RWPE1 (cell line): ENCODE results near the gene MBNL2.

Experiments used
- CTCF ChIA-PET: fragments of 350-600 bp; sonication (Branson Sonifier 250); formaldehyde crosslinking; extraction: SDS; loops from one replicate; lab custom pipeline; 2021; lab: Yijun Ruan, JAX
- POLR2A ChIA-PET: fragments of 400-600 bp; formaldehyde crosslinking; extraction: SDS; loops from one replicate; lab custom pipeline; 2020; ENCODE audit warnings: antibody characterized with exemption; ENCODE audit not compliant: low non-redundant PET; lab: Yijun Ruan, JAX
- DNase-seq: peaks from one replicate; pipeline ENCODE4 v3.0.0; 2012; ENCODE audit warnings: low spot score
- H3K27ac ChIP-seq: fragments of 450-650 bp; 2 replicates; pipeline ENCODE4 v1.5.1; 2017
- TF ChIP-seq, protein P1 (sequence below): fragments of 450-650 bp; conservative IDR thresholded peaks from 2 replicates; pipeline ENCODE4 v1.5.1; 2017; ENCODE audit warnings: low read depth, mild to moderate bottlenecking

MBNL2 gene

DNA sequence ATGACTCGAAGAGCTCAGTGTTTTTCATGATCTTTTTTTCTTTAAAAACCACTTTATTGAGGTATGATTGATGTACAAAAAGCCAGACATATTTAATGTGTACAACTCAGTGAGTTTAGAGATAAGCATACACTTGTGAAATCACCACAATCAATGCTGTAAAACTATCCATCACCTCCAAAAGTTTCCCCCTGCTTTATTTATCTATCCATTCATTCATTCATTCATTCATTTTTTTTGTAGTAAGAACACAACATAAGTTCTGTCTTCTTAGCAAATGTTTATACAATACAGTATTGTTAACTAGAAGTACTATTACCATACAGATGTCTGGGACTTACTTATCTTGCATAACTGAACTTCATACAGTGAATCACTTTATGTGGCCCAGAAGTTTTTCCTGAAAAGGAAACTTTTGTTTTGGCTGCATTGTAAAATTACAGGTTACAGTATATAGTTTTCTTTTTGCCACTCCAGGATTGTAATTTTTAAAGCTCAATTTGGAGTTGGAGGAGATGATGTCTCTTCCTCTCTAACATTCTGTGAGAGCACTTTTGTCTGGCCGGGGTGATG lies 218.6 kb downstream of the MBNL2 start:
- ChIA-PET CTCF (no interaction called here), POLR2A (no interaction called here)
- TF ChIP-seq, protein P1, sequence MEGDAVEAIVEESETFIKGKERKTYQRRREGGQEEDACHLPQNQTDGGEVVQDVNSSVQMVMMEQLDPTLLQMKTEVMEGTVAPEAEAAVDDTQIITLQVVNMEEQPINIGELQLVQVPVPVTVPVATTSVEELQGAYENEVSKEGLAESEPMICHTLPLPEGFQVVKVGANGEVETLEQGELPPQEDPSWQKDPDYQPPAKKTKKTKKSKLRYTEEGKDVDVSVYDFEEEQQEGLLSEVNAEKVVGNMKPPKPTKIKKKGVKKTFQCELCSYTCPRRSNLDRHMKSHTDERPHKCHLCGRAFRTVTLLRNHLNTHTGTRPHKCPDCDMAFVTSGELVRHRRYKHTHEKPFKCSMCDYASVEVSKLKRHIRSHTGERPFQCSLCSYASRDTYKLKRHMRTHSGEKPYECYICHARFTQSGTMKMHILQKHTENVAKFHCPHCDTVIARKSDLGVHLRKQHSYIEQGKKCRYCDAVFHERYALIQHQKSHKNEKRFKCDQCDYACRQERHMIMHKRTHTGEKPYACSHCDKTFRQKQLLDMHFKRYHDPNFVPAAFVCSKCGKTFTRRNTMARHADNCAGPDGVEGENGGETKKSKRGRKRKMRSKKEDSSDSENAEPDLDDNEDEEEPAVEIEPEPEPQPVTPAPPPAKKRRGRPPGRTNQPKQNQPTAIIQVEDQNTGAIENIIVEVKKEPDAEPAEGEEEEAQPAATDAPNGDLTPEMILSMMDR, result no peak
- no peak for DNase-seq
- H3K27ac ChIP-seq, result no peak overlapping the region

GRCh38 chr13:97441368-97441767 lies 219.2 kb downstream of the MBNL2 start:
- H3K27ac ChIP-seq, result no peak overlapping the region
- TF ChIP-seq, protein P1, result no peak
- ChIA-PET CTCF (no interaction called here), POLR2A (no interaction called here)
- DNase-seq, result no peak
